ENCODE results near the gene C7orf33. TPM values are rescaled to one million over a fixed set of nuclear protein-coding genes. Genes with fewer than 3 reads are reported as not detected.

Gene C7orf33, protein sequence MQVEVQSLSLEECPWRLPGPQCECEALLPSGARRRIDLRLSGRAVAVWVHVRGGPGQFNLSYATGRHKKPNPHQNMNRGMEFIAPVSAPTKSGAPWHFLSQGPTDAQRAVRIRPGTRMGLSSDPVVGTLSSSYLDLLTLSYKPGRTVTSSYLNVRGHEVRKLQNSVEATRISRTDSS
- total RNA-seq (2011; cell fraction: chromatin; rRNA removed; ENCODE audit: low replicate concordance), result 0.21 TPM in 1 of 2 replicates, not detected in the other
- not detected in 2 replicates for total RNA-seq (2011; cell fraction: nucleolus; rRNA removed)
- not detected in 2 replicates for total RNA-seq (2011; cell fraction: nucleoplasm; rRNA removed)
- not detected in 2 replicates for total RNA-seq (2014; rRNA removed)
- not detected in 2 replicates for total RNA-seq (2014; rRNA removed; fragmentation: Illumina TruSeq; extraction: Trizol)
- total RNA-seq (2015; rRNA removed; fragmentation: Illumina TruSeq; extraction: Trizol), result not detected in 2 replicates
- not detected in 2 replicates for total RNA-seq (2021)
- not detected in 2 replicates for polyA plus RNA-seq (2011; rRNA removed)
- not detected in 2 replicates for polyA plus RNA-seq (2011; cell fraction: cytosol; rRNA removed)
- polyA plus RNA-seq (2011; cell fraction: nucleus; rRNA removed), result not detected in 2 replicates
- polyA plus RNA-seq (2012), result 0.07 TPM in 1 of 2 replicates, not detected in the other
- polyA plus RNA-seq (2014; fragmentation: Illumina TruSeq; extraction: Trizol), result not detected in 2 replicates
- polyA plus RNA-seq (2014; fragmentation: Nextera tagmentation; extraction: Ambion mirVana), result under 1 TPM in 1 of 2 experiments, not detected in 1; 0.04 TPM
- 0.30 TPM in 1 of 2 replicates, not detected in the other for polyA plus RNA-seq (2014; rRNA removed)
- not detected in 2 replicates for polyA minus RNA-seq (2011; rRNA and poly(A)+ RNA removed)
- polyA minus RNA-seq (2011; cell fraction: cytosol; rRNA and poly(A)+ RNA removed), result not detected in 2 replicates
- not detected in 2 replicates for polyA minus RNA-seq (2011; cell fraction: nucleus; rRNA and poly(A)+ RNA removed)
- Bru-seq, nascent RNA, result percentile 23 among the genes with signal in this experiment
- BruChase-seq, experiment 1, labeled RNA remaining after a 2-hour chase, result percentile 34 among the genes with signal in this experiment
- percentile 34 among the genes with signal in this experiment for BruChase-seq, experiment 2, labeled RNA remaining after a 6-hour chase
- long read RNA-seq, experiment 1, result 0 reads
- long read RNA-seq, experiment 2, result 0 reads
- long read RNA-seq, experiment 3, result 0 reads

DNA sequence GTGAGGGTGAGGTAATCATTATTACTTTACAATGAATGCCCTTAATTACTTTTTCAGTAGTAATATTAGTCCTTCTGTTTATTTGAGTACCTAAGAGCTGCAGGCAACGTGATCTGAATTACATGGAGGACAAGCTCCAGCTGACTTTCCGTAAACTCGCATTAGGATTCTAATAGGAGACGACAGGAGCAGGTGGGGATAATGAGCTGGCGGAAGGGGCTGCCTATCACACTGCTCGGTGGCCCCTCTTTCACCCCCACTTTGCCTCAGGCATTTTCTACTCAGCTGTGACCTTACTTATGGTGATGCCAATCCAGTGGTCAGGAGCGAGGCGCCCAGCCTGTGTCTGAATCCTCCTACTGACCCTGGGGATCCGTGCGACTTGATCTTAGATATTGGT, at the start of gene C7orf33:
Gene C7orf33 (plus strand): TSS at position 296 of the 400 bp plus-strand sequence. CDS start 160 bp downstream, outside the sequence.
- DNase-seq (ENCODE audit: extremely low read depth in 1 of 4, low spot score in 3 of 4), result no peak
- H3K9ac ChIP-seq (ENCODE audit: insufficient read depth in 1 of 2, low read depth in 2 of 2, low read length in 2 of 2), result no peak within 1 kb of the TSS
- no peak within 1 kb of the TSS for H3K27ac ChIP-seq (ENCODE audit: extremely low read depth, low read depth, low read length)
- in situ Hi-C loops (cut with MboI), result loop anchor here (25.0 kb wide), 1 partner anchor 372 kb away; no protein-coding TSS in a partner anchor
- no peak for FAIRE-seq
- CTCF ChIA-PET (ENCODE audit: low intra/inter-chr PET ratio), result no interaction called here
- BruUV-seq (replicated peaks), result no TSS peak
- intact Hi-C loops (cut with micrococcal nuclease), result no loop called here
- no peak within 1 kb of the TSS for H3K4me3 ChIP-seq
- H3K27me3 ChIP-seq (ENCODE audit: control insufficient read depth in 2 of 2, insufficient read depth in 2 of 2, low read length in 2 of 2), result peaks cover 32 to 51% of the 10 kb centered on the region in 2 experiments; a peak in 4 of 5 replicates
- H3K9me1 ChIP-seq (ENCODE audit: control insufficient read depth, insufficient read depth, low read length), result no peaks in the 10 kb centered on the region
- H3K4me2 ChIP-seq (ENCODE audit: insufficient read depth, low read length), result no peak within 1 kb of the TSS
- POLR2A ChIA-PET, result no interaction called here
- ATAC-seq, result no peak
- 10% methylated on average over 10 of the region's 10 CpGs for WGBS (ENCODE audit: insufficient coverage, low coverage, missing lambda C conversion rate)
- no peak within 1 kb of the TSS for H2AFZ ChIP-seq (ENCODE audit: low read depth, low read length)
- no peaks in the 10 kb centered on the region for H3K79me2 ChIP-seq (ENCODE audit: control insufficient read depth, insufficient read depth, low read length)
- no peaks in the 10 kb centered on the region for H3K36me3 ChIP-seq (ENCODE audit: control insufficient read depth, insufficient read depth, low read length)
- no peaks in the 10 kb centered on the region for H3K4me1 ChIP-seq (replicated peaks in 1 of 2; ENCODE audit: control insufficient read depth in 2 of 2, insufficient read depth in 2 of 2, low read length in 2 of 2)
- H4K20me1 ChIP-seq (replicated peaks; ENCODE audit: control insufficient read depth, insufficient read depth, low read length), result no peaks in the 10 kb centered on the region
- no peaks in the 10 kb centered on the region for H3K9me3 ChIP-seq (replicated peaks; ENCODE audit: control insufficient read depth, insufficient read depth, low read depth, low read length)
- TF ChIP-seq MECOM (CRISPR knock-in tag; IDR thresholded peaks at IDR 0.05), result no peak
- TF ChIP-seq GABPB1 (CRISPR knock-in tag; IDR thresholded peaks at IDR 0.05), result no peak
- TF ChIP-seq, protein P1, sequence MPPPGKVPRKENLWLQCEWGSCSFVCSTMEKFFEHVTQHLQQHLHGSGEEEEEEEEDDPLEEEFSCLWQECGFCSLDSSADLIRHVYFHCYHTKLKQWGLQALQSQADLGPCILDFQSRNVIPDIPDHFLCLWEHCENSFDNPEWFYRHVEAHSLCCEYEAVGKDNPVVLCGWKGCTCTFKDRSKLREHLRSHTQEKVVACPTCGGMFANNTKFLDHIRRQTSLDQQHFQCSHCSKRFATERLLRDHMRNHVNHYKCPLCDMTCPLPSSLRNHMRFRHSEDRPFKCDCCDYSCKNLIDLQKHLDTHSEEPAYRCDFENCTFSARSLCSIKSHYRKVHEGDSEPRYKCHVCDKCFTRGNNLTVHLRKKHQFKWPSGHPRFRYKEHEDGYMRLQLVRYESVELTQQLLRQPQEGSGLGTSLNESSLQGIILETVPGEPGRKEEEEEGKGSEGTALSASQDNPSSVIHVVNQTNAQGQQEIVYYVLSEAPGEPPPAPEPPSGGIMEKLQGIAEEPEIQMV (tag; conservative IDR thresholded peaks at IDR 0.05; ENCODE audit: low read depth), result no peak
- TF ChIP-seq, protein P2, sequence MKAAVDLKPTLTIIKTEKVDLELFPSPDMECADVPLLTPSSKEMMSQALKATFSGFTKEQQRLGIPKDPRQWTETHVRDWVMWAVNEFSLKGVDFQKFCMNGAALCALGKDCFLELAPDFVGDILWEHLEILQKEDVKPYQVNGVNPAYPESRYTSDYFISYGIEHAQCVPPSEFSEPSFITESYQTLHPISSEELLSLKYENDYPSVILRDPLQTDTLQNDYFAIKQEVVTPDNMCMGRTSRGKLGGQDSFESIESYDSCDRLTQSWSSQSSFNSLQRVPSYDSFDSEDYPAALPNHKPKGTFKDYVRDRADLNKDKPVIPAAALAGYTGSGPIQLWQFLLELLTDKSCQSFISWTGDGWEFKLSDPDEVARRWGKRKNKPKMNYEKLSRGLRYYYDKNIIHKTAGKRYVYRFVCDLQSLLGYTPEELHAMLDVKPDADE (conservative IDR thresholded peaks at IDR 0.05; ENCODE audit: control insufficient read depth, low read depth, low read length), result no peak
- no peak for TF ChIP-seq C11orf30 (IDR thresholded peaks at IDR 0.05; ENCODE audit: low read depth)
- TF ChIP-seq ZFP30 (CRISPR knock-in tag; IDR thresholded peaks at IDR 0.05; ENCODE audit: borderline replicate concordance), result no peak
- TF ChIP-seq ZNF384 (IDR thresholded peaks at IDR 0.05; ENCODE audit: low read depth, low read length), result no peak
- TF ChIP-seq ZNF121 (CRISPR knock-in tag; conservative IDR thresholded peaks at IDR 0.05), result no peak
